Astrocyte (in vitro differentiated cells and primary cell): Measurements from ENCODE around the gene VPS35. TPM values are rescaled to one million over a fixed set of nuclear protein-coding genes. Genes with fewer than 3 reads are reported as not detected.

ENCODE experiments used
- DNase-seq: peaks from one replicate; pipeline ENCODE4 v3.0.0-alpha.2; 2010; ENCODE audit warnings: low read depth
- FAIRE-seq: peaks from 2 replicates; lab custom pipeline; 2011; peaks lifted over from hg19 to GRCh38; lab: Jason Lieb, UNC
- H2AFZ ChIP-seq: 2 replicates; pipeline ENCODE4 v1.6.0; 2012; ENCODE audit warnings: low read depth, low read length, inconsistent platforms
- H3K27ac ChIP-seq: 2 replicates; pipeline ENCODE4 v1.5.1; 2011; ENCODE audit warnings: low read depth, low read length, inconsistent platforms
- H3K27me3 ChIP-seq: 2 replicates; pipeline ENCODE4 v1.6.0; 2011; ENCODE audit warnings: low read length, inconsistent platforms; ENCODE audit not compliant: insufficient read depth
- H3K36me3 ChIP-seq: 2 replicates; pipeline ENCODE4 v1.5.1; 2011; ENCODE audit warnings: low read length, inconsistent platforms; ENCODE audit not compliant: insufficient read depth
- H3K4me1 ChIP-seq: 2 replicates; pipeline ENCODE4 v1.5.1; 2011; ENCODE audit warnings: low read length, inconsistent platforms; ENCODE audit not compliant: insufficient read depth
- H3K4me2 ChIP-seq: 2 replicates; pipeline ENCODE4 v1.6.0; 2012; ENCODE audit warnings: low read length, inconsistent platforms
- H3K4me3 ChIP-seq: 2 replicates; pipeline ENCODE4 v1.5.1; 2011; ENCODE audit warnings: low read depth, mild to moderate bottlenecking, low read length, inconsistent platforms; ENCODE audit not compliant: insufficient read depth
- H3K79me2 ChIP-seq: 2 replicates; pipeline ENCODE4 v1.6.0; 2012; ENCODE audit warnings: mild to moderate bottlenecking, low read length, inconsistent platforms; ENCODE audit not compliant: insufficient read depth
- H3K9ac ChIP-seq: 2 replicates; pipeline ENCODE4 v1.6.0; 2012; ENCODE audit warnings: mild to moderate bottlenecking, low read length, inconsistent platforms
- H3K9me3 ChIP-seq: 2 replicates; pipeline ENCODE4 v1.5.1; 2012; ENCODE audit warnings: low read depth, mild to moderate bottlenecking, low read length, inconsistent platforms; ENCODE audit not compliant: insufficient read depth
- H4K20me1 ChIP-seq: 2 replicates; pipeline ENCODE4 v1.6.0; 2012; ENCODE audit warnings: low read length, inconsistent platforms; ENCODE audit not compliant: insufficient read depth
- H3K27ac Mint-ChIP-seq: one replicate; pipeline ENCODE4 v1.8.0; 2021; ENCODE audit warnings: mild to moderate bottlenecking, mixed read lengths; ENCODE audit not compliant: unreplicated experiment
- H3K27me3 Mint-ChIP-seq: one replicate; pipeline ENCODE4 v1.8.0; 2021; ENCODE audit warnings: low read depth, mixed read lengths; ENCODE audit not compliant: unreplicated experiment
- H3K36me3 Mint-ChIP-seq: one replicate; pipeline ENCODE4 v1.8.0; 2021; ENCODE audit warnings: low read depth, mixed read lengths; ENCODE audit not compliant: unreplicated experiment
- H3K4me1 Mint-ChIP-seq: one replicate; pipeline ENCODE4 v1.8.0; 2021; ENCODE audit warnings: low read depth, mixed read lengths; ENCODE audit not compliant: unreplicated experiment
- H3K4me3 Mint-ChIP-seq: one replicate; pipeline ENCODE4 v1.8.0; 2021; ENCODE audit warnings: mild to moderate bottlenecking, moderate library complexity, mixed read lengths; ENCODE audit not compliant: unreplicated experiment
- H3K9me3 Mint-ChIP-seq: one replicate; pipeline ENCODE4 v1.8.0; 2021; ENCODE audit warnings: mild to moderate bottlenecking, mixed read lengths; ENCODE audit not compliant: unreplicated experiment
- CTCF ChIP-seq: IDR thresholded peaks from 2 replicates; pipeline ENCODE4 v1.5.1; 2011; ENCODE audit warnings: low read depth, mild to moderate bottlenecking, inconsistent platforms, low read length, moderate library complexity; ENCODE audit not compliant: insufficient read depth
- EZH2 ChIP-seq: IDR thresholded peaks from 2 replicates; pipeline ENCODE4 v1.6.1; 2012; ENCODE audit warnings: mild to moderate bottlenecking, low read length, inconsistent platforms; ENCODE audit not compliant: insufficient read depth
- total RNA-seq: library from RNA; stranded (reverse); gene quantifications from 2 replicates; pipeline ENCODE4 v1.2.1, GENCODE V29; 2021

The VPS35 gene
- total RNA-seq, 1 donor from 2014 or later = 135 TPM

DNA sequence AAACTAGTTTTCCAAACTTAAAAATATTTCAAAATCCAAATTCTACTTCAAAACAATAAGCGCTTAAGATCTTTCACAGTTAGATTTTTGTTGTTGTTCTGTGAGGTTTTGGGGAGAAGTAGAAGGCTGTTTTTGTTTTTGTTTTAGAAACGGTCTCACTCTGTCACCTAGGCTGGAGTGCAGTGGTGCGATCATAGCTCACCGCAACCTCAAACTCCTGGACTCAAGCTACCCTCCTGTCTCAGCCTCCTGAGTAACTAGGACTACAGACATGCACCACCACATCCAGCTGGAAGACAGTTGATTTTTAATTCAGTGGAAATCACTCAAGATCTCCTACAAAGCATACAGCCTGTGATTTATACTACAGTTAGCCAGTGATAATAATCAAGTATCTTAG lies 70.5 kb downstream of the VPS35 start:
- peaks cover 56% of the 10 kb centered on the region for H3K79me2 ChIP-seq
- H3K27me3 ChIP-seq = no peaks in the 10 kb centered on the region
- H4K20me1 ChIP-seq = peaks cover 1% of the 10 kb centered on the region
- H3K27ac Mint-ChIP-seq = no peak overlapping the region
- FAIRE-seq = no peak
- H3K9ac ChIP-seq = no peak overlapping the region
- no peak for TF ChIP-seq EZH2
- TF ChIP-seq CTCF = no peak
- no peaks in the 10 kb centered on the region for H3K27me3 Mint-ChIP-seq
- DNase-seq = no peak
- no peak overlapping the region for H3K4me3 Mint-ChIP-seq
- no peaks in the 10 kb centered on the region for H3K9me3 Mint-ChIP-seq
- H3K4me2 ChIP-seq = no peak overlapping the region
- no peaks in the 10 kb centered on the region for H3K9me3 ChIP-seq
- no peaks in the 10 kb centered on the region for H3K36me3 Mint-ChIP-seq
- no peak overlapping the region for H3K4me3 ChIP-seq
- no peaks in the 10 kb centered on the region for H3K4me1 Mint-ChIP-seq
- peaks cover 24% of the 10 kb centered on the region for H3K36me3 ChIP-seq
- no peaks in the 10 kb centered on the region for H3K4me1 ChIP-seq
- H3K27ac ChIP-seq = no peak overlapping the region
- no peak overlapping the region for H2AFZ ChIP-seq

GRCh38 chr16:46614006-46614405 lies 75.0 kb downstream of the VPS35 start:
- no peaks in the 10 kb centered on the region for H3K4me1 Mint-ChIP-seq
- no peak for DNase-seq
- no peak overlapping the region for H3K27ac Mint-ChIP-seq
- no peak overlapping the region for H3K4me2 ChIP-seq
- H2AFZ ChIP-seq = no peak overlapping the region
- H4K20me1 ChIP-seq = peaks cover 6% of the 10 kb centered on the region
- no peaks in the 10 kb centered on the region for H3K4me1 ChIP-seq
- H3K4me3 Mint-ChIP-seq = no peak overlapping the region
- peaks cover 27% of the 10 kb centered on the region for H3K36me3 ChIP-seq
- no peaks in the 10 kb centered on the region for H3K9me3 ChIP-seq
- no peaks in the 10 kb centered on the region for H3K27me3 ChIP-seq
- no peak overlapping the region for H3K4me3 ChIP-seq
- no peaks in the 10 kb centered on the region for H3K9me3 Mint-ChIP-seq
- H3K9ac ChIP-seq = no peak overlapping the region
- no peak for FAIRE-seq
- no peak for TF ChIP-seq EZH2
- TF ChIP-seq CTCF = no peak
- peaks cover 59% of the 10 kb centered on the region for H3K79me2 ChIP-seq
- no peaks in the 10 kb centered on the region for H3K36me3 Mint-ChIP-seq
- H3K27me3 Mint-ChIP-seq = no peaks in the 10 kb centered on the region
- H3K27ac ChIP-seq = no peak overlapping the region

DNA sequence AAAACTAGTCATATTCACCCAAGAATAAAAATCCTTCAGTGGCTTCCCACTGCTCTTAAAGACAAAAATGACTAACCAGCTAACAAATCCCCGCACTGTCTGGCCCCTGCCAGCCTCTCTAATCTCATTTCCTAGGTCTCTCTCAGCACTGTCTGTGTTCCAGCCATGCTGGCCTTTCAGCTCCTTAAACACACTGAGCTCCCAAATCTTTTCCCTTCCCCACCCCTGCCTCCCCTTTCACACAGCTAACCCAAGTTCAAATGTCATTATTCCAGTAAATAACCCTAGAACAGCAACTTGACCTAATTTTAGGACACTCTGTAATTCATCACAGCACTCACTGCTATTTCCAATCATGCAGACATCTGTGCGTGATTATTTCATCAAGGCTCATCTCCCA lies 75.6 kb downstream of the VPS35 start:
- no peak overlapping the region for H3K4me2 ChIP-seq
- no peak overlapping the region for H3K27ac Mint-ChIP-seq
- no peak for TF ChIP-seq EZH2
- no peak for TF ChIP-seq CTCF
- H3K4me3 ChIP-seq = no peak overlapping the region
- H3K9ac ChIP-seq = no peak overlapping the region
- FAIRE-seq (no peak), DNase-seq (no peak)
- no peak overlapping the region for H3K4me3 Mint-ChIP-seq
- H3K36me3 Mint-ChIP-seq = no peaks in the 10 kb centered on the region
- H3K27me3 Mint-ChIP-seq = no peaks in the 10 kb centered on the region
- H3K9me3 ChIP-seq = no peaks in the 10 kb centered on the region
- no peaks in the 10 kb centered on the region for H3K4me1 ChIP-seq
- peaks cover 6% of the 10 kb centered on the region for H4K20me1 ChIP-seq
- H2AFZ ChIP-seq = no peak overlapping the region
- H3K79me2 ChIP-seq = peaks cover 52% of the 10 kb centered on the region
- H3K4me1 Mint-ChIP-seq = no peaks in the 10 kb centered on the region
- H3K27ac ChIP-seq = no peak overlapping the region
- no peaks in the 10 kb centered on the region for H3K27me3 ChIP-seq
- H3K9me3 Mint-ChIP-seq = no peaks in the 10 kb centered on the region
- H3K36me3 ChIP-seq = peaks cover 27% of the 10 kb centered on the region
